Measurements from ENCODE around the gene LIPA.

- TF ChIP-seq CTCF (IDR thresholded peaks at IDR 0.05 in 2 of 3, conservative IDR thresholded peaks at IDR 0.05 in 1 of 3; ENCODE audit: insufficient read depth in 2 of 3, low read depth in 1 of 3, low read length in 3 of 3) (no peak), GABPA (tag; conservative IDR thresholded peaks at IDR 0.05; ENCODE audit: low read depth) (no peak), SUPT5H (IDR thresholded peaks at IDR 0.05) (no peak), TEAD1 (CRISPR knock-in tag; IDR thresholded peaks at IDR 0.05) (no peak), SP1 (CRISPR knock-in tag; IDR thresholded peaks at IDR 0.05) (no peak), ZNF274 (IDR thresholded peaks at IDR 0.05; ENCODE audit: borderline replicate concordance, low read depth, low read length) (no peak)
Observed at GRCh38 chr10:89280508-89280907, 28.9 kb upstream of the LIPA start.

Measured in K562 (cell line).